K562 (cell line): ENCODE data around the gene CSNK1G2. TPM values are rescaled to one million over a fixed set of nuclear protein-coding genes. Genes with fewer than 3 reads are reported as not detected.
A peak's percentile ranks its signal among the peaks of the same experiment; 100 is the strongest.

Experiments
- ARID3B ChIP-seq: fragments of 250-450 bp; sonication (Bioruptor Pico); IDR thresholded peaks from 2 replicates; pipeline ENCODE4 v1.4.0; 2020; ENCODE audit warnings: borderline replicate concordance
- BHLHE40 ChIP-seq: IDR thresholded peaks from 2 replicates; pipeline ENCODE4 v1.6.1; 2011; ENCODE audit warnings: low read length, improper control_type of control experiment
- BRD4 ChIP-seq: fragments of 200-600 bp; sonication (generic); IDR thresholded peaks from 2 replicates; pipeline ENCODE4 v1.6.1; 2017; ENCODE audit warnings: inconsistent platforms
- ETV6 ChIP-seq, 3 experiments: fragments of 150-350 bp in 1 of 3; sonication (generic) in 1 of 3; formaldehyde crosslinking in 1 of 3; IDR thresholded peaks; 2 replicates each; pipeline versions ENCODE4 v1.6.1 to v1.8.0; 2014 to 2022; ENCODE audit warnings: borderline replicate concordance in 2 of 3, low read depth in 2 of 3, antibody characterized with exemption in 1 of 3, low read length in 1 of 3, mild to moderate bottlenecking in 1 of 3, missing genetic modification reagents in 1 of 3
- EWSR1 ChIP-seq: fragments of 450-650 bp; IDR thresholded peaks from 2 replicates; pipeline ENCODE4 v1.6.1; 2018; ENCODE audit warnings: borderline replicate concordance, mild to moderate bottlenecking, low read depth, moderate library complexity; ENCODE audit not compliant: partially characterized antibody
- EZH2 ChIP-seq: IDR thresholded peaks from 2 replicates; pipeline ENCODE4 v1.6.1; 2012; ENCODE audit warnings: low read depth, mild to moderate bottlenecking, inconsistent platforms, low read length, borderline replicate concordance
- HNRNPH1 ChIP-seq: fragments of 200-400 bp; formaldehyde crosslinking; optimal IDR thresholded peaks from 2 replicates; pipeline ENCODE3; 2017; ENCODE audit warnings: low read depth, mild to moderate bottlenecking, low read length, moderate library complexity
- ILF3 ChIP-seq: fragments of 450-650 bp; IDR thresholded peaks from 2 replicates; pipeline ENCODE4 v1.6.1; 2018; ENCODE audit warnings: antibody characterized with exemption, mild to moderate bottlenecking, moderate library complexity, borderline replicate concordance
- MXI1 ChIP-seq: IDR thresholded peaks from 2 replicates; pipeline ENCODE4 v1.6.1; 2011; ENCODE audit warnings: low read depth, mild to moderate bottlenecking, improper control_type of control experiment, low read length
- NCOA6 ChIP-seq: fragments of 450-650 bp; IDR thresholded peaks from 2 replicates; pipeline ENCODE4 v1.6.1; 2017; ENCODE audit warnings: mild to moderate bottlenecking
- NR2C1 ChIP-seq, 2 experiments: fragments of 450-650 bp; IDR thresholded peaks; 2 replicates each; pipeline ENCODE4 v1.6.1; 2017; ENCODE audit warnings: mild to moderate bottlenecking in 2 of 2, antibody characterized with exemption in 1 of 2, inconsistent platforms in 1 of 2, missing compliant biosample characterization in 1 of 2, missing genetic modification characterization in 1 of 2
- STAT5B ChIP-seq: fragments of 250-450 bp; sonication (Bioruptor Pico); IDR thresholded peaks from 2 replicates; pipeline ENCODE4 v1.8.0; 2021; ENCODE audit warnings: mild to moderate bottlenecking, inconsistent platforms
- TCF15 ChIP-seq: fragments of 250-450 bp; sonication (Bioruptor Pico); IDR thresholded peaks from 2 replicates; pipeline ENCODE4 v1.8.0; 2022; ENCODE audit warnings: moderate library complexity, mild to moderate bottlenecking, inconsistent platforms
- ZNF644 ChIP-seq: fragments of 200-800 bp; sonication (Bioruptor generic); IDR thresholded peaks from 2 replicates; pipeline ENCODE4 v1.6.1; 2016; ENCODE audit warnings: low read depth, missing genetic modification characterization, missing compliant biosample characterization
- polyA plus RNA-seq, 8 experiments: library from polyadenylated mRNA; depleted of rRNA in 4 of 8; stranded (reverse) in 5 of 8; unstranded in 3 of 8; fragments of >200 nt; fragmentation: Nextera tagmentation in 2 of 8; fragmentation: Illumina TruSeq in 1 of 8; extraction: Ambion mirVana in 2 of 8; extraction: Trizol in 1 of 8; gene quantifications; 2 replicates each; pipeline versions ENCODE4 v1.2.1 to v1.2.3, GENCODE V29; 2011 to 2014; ENCODE audit warnings: inconsistent platforms in 1 of 8, missing spikeins in 1 of 8
- total RNA-seq, 7 experiments: library from RNA; depleted of rRNA in 6 of 7; stranded (reverse); fragments of >200 nt in 6 of 7; fragmentation: Illumina TruSeq in 2 of 7; extraction: Trizol in 2 of 7; gene quantifications; 2 replicates each; pipeline versions ENCODE4 v1.2.1 to v1.2.3, GENCODE V29; 2011 to 2021; ENCODE audit warnings: low replicate concordance in 1 of 7
- TF ChIP-seq, protein P1 (sequence below): fragments of 250-450 bp; sonication (Bioruptor Pico); IDR thresholded peaks from 2 replicates; pipeline ENCODE4 v1.6.1; 2021; ENCODE audit warnings: mild to moderate bottlenecking
- TF ChIP-seq, protein P2 (sequence below), 2 experiments: fragments of 450-650 bp; IDR thresholded peaks; 2 replicates each; pipeline ENCODE4 v1.6.1; 2016; ENCODE audit warnings: mild to moderate bottlenecking in 2 of 2, borderline replicate concordance in 1 of 2, low read depth in 1 of 2, moderate library complexity in 1 of 2

CSNK1G2 gene
- total and polyA plus RNA-seq, 9 of the 15 experiments (the other 6 are each of a cell fraction or from before 2014, with no cell fraction given): 0.48 to 119 (median 49.5) TPM

GRCh38 chr19:1905110-1905862 is 35.7 kb upstream of the CSNK1G2 start, which contains the start of the genes ADAT3 and SCAMP4 (continued):
- TF ChIP-seq ZNF644 (tag): no peak
- no peak for TF ChIP-seq BRD4
- no peak for TF ChIP-seq ILF3
- no peak for TF ChIP-seq EZH2
- TF ChIP-seq EWSR1: no peak
- TF ChIP-seq NR2C1 (IDR thresholded peaks at IDR 0.05): peak; percentile 99
- TF ChIP-seq NR2C1 (tag; IDR thresholded peaks at IDR 0.05): peak; percentile 99
- no peak for TF ChIP-seq ARID3B (CRISPR knock-in tag)
- TF ChIP-seq STAT5B (CRISPR knock-in tag): no peak
- no peak for TF ChIP-seq HNRNPH1
- TF ChIP-seq NCOA6: no peak
- no peak for TF ChIP-seq MXI1
- TF ChIP-seq, protein P1, sequence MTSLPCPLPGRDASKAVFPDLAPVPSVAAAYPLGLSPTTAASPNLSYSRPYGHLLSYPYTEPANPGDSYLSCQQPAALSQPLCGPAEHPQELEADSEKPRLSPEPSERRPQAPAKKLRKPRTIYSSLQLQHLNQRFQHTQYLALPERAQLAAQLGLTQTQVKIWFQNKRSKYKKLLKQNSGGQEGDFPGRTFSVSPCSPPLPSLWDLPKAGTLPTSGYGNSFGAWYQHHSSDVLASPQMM: no peak
- TF ChIP-seq, protein P2, sequence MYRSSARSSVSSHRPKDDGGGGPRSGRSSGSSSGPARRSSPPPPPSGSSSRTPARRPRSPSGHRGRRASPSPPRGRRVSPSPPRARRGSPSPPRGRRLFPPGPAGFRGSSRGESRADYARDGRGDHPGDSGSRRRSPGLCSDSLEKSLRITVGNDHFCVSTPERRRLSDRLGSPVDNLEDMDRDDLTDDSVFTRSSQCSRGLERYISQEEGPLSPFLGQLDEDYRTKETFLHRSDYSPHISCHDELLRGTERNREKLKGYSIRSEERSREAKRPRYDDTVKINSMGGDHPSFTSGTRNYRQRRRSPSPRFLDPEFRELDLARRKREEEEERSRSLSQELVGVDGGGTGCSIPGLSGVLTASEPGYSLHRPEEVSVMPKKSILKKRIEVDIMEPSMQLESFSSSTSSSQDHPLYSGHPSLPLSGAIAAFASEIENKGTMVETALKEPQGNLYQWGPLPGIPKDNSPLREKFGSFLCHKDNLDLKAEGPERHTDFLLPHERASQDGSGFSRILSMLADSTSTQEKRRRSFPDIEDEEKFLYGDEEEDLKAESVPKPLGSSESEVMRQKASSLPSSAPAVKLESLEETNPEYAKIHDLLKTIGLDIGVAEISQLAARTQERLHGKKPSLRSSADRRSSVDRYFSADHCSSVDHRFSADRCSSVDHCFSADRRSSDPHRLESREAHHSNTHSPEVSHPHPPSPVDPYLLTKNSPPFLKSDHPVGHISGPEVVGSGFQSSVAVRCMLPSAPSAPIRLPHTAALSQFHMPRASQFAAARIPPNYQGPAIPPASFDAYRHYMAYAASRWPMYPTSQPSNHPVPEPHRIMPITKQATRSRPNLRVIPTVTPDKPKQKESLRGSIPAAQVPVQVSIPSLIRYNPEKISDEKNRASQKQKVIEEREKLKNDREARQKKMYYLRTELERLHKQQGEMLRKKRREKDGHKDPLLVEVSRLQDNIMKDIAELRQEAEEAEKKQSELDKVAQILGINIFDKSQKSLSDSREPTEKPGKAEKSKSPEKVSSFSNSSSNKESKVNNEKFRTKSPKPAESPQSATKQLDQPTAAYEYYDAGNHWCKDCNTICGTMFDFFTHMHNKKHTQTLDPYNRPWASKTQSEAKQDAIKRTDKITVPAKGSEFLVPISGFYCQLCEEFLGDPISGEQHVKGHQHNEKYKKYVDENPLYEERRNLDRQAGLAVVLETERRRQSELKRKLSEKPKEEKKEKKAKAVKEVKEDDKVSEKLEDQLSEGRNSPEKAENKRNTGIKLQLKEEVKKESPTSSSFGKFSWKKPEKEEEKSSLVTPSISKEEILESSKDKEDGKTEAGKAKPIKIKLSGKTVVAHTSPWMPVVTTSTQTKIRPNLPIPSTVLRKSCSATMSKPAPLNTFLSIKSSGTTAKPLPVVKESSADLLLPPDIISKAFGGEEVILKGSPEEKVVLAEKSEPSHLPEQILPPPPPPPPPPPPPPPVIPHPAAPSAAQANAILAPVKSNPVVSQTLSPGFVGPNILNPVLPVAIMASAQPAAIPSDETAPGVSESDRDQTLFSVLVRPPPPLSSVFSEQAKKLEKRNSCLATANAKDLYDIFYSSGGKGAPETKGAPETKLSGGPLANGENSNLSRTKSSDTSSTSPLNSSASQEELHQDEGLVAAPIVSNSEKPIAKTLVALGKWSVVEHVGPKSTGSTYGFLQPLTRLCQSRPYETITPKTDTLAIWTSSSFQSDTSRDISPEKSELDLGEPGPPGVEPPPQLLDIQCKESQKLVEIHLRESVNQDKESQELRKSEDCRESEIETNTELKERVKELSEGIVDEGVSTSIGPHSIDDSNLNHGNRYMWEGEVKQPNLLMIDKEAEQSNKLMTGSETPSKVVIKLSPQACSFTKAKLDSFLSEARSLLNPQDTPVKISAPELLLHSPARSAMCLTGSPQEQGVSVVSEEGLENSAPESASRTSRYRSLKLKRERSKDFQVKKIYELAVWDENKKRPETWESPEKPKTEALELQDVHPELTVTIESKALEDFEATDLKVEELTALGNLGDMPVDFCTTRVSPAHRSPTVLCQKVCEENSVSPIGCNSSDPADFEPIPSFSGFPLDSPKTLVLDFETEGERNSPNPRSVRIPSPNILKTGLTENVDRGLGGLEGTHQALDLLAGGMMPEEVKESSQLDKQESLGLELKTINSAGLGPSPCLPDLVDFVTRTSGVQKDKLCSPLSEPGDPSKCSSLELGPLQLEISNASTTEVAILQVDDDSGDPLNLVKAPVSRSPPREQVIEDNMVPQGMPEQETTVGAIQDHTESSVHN (IDR thresholded peaks at IDR 0.05; ENCODE audit: borderline replicate concordance in 1 of 2, low read depth in 1 of 2): no peak
- peak; percentile 93 for TF ChIP-seq BHLHE40
- TF ChIP-seq ETV6 (IDR thresholded peaks at IDR 0.05; ENCODE audit: borderline replicate concordance in 1 of 2, low read depth in 2 of 2, low read length in 1 of 2): no peak
- no peak for TF ChIP-seq ETV6 (CRISPR knock-in tag; IDR thresholded peaks at IDR 0.05; ENCODE audit: borderline replicate concordance)
- no peak for TF ChIP-seq TCF15 (CRISPR knock-in tag)
